HS-5 (cell line): Measurements from ENCODE around the gene GPC3.

ENCODE experiments used
- DNase-seq: peaks from one replicate; pipeline ENCODE4 v3.0.0-alpha.2; 2012; ENCODE audit warnings: low read depth

The GPC3 gene

GRCh38 chrX:133968109-133968508 lies 17.3 kb downstream of the GPC3 start:
- DNase-seq, result no peak

- DNase-seq, result no peak
These were observed 19.2 kb downstream of the GPC3 start for GRCh38 chrX:133966199-133966598.

- no peak for DNase-seq
These were observed 20.1 kb downstream of the GPC3 start for GRCh38 chrX:133965321-133965720.

- no peak for DNase-seq
These were observed 24.3 kb downstream of the GPC3 start for GRCh38 chrX:133961046-133961445.

- no peak for DNase-seq
These were observed 25.4 kb downstream of the GPC3 start for GRCh38 chrX:133959972-133960371.

DNA sequence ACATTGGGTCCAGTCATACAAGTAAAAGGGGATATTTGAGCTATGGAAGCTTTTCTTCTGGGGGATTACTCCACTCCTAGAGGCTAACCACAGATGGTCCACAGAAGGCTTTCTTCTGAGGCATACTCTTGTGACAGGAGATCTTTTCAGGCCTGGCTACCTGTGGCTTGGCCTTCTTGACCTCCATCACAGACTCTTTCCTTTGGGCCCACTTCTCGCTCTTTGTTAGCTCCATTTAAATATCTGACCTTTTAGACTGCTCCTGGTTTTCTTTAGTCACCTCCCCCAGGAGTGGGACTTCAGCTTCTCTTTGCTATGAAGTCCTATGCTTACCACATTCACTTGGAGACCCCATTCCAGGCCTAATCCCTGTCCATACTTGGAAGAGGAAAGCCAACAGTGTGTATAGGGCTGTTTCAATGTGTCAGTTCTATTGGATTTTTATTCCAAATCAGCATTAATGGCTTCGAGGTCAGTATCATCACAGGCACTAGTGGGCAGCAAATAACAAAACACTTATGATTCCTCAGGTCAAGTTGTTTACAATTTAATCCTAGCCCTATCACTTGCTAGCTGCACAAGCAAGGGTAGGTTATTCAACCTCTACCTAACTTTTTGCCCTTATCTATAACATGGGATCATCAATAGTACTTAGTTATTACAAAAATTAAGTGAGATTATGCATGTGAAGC lies 26.3 kb downstream of the GPC3 start:
- no peak for DNase-seq

DNA sequence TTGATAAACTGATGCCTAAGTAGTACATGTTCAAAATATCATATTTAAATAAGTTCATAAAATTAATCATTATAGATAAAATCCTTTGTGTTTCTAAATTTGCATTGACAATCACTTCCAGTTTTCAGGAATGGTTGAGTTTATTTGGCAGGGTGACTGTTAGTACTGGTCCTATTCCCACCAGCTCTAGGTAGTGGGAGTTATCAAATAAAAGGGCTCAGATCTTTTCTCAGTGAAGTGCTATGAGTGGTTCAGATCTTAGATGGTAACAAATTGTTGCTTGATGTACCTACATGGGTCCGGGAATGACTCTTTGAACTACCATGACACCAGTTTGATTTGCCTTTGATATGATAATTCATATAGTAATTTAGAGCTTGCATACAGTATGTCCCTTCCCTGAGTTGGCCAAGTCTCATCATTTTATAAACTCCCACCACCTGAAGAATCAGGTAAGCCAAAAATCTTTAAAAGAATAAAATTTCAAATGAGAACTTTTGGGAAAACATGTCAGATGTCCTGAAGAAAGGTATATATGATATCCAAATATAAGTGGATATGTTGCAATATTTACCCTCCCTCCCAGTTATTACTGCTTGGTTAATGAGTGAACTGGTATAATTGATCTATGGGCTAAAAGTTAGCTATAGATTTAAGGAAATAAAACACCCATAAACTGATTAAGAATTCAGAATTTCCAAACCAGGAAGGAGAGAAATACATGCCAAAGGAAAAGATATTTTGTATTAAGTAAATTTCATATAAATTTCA lies 28.6 kb downstream of the GPC3 start:
- DNase-seq, result no peak

- DNase-seq, result no peak
These were observed 31.5 kb downstream of the GPC3 start for GRCh38 chrX:133953785-133954355.

- DNase-seq, result no peak
These were observed 32.3 kb downstream of the GPC3 start for GRCh38 chrX:133953078-133953477.

DNA sequence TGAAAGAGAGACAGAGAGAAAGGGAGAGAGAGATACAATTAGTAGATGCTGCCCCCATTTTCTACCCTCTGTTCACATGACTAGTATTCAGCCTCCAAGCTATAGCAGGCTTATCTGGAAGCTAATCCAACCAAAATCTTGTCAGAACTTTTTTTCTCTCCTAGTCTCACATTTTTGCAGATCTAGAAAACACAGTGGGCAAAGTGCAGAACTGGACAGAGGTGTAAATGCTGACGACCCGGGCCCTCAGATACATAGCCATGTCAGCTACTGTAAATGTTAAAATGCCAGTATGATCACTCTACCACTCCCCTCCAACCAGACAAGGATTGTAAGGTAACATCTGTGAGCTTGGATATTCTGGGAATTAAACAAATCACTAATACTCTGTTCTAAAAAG lies 34.3 kb downstream of the GPC3 start:
- DNase-seq, result no peak

- no peak for DNase-seq
These were observed 35.2 kb downstream of the GPC3 start for GRCh38 chrX:133950214-133950613.

DNA sequence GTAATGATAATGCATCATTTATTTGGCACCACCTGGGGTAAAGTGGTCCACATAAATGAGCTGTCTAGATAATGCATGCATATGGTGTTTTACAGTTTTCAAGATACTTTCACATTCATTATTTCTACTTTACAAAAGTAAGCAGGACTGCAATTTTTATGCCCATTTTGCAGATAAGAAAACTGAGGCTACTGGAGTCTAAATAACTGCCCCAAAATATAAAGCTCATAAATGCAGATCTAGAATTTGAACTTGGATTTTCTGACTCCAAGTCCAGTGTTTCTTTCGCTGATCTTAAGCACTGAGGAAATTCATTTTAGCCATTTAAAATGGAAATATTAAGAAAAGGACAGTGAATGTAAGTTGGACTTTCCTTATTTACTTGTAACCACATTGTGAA lies 36.5 kb downstream of the GPC3 start:
- DNase-seq, result no peak

GRCh38 chrX:133947996-133948395 lies 37.4 kb downstream of the GPC3 start:
- no peak for DNase-seq

DNA sequence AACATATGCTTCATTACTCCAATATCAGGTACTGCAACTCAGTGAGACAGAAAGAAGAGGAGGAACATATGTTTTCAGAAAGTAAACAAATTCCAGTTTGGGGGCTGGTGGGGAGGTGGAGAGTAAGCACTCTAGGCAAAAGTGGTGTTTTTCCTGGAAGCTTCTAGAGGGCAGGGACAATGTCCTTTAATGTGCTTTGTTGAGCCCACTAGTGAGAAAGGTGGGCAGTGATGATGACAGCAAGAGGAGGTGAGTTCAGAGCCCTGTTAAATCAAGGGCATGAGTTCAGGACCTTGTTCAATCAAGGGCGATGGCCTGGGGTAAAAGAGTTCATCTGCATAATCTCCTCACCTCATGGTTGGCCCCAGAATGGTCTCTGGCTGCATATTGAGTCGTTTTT lies 38.4 kb downstream of the GPC3 start:
- no peak for DNase-seq

DNA sequence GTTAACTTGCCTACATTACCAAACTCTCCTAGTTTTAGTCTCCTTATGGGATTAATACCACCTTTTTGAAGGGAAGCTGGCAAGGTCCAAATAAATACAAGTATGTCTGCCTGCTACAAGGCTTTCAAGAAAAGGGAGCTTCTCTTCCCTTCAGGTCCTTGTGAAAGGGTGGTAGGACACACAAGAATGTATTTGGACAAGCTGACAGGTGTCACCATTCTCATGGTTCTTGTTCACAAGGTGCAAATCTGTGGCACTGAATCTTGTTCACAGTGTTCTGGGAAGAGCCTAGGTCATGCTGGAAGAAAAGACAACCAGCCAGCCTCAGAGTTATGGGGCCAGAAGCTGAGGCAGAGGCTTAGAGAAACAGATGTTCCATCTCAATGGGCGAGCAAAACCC lies 41.9 kb downstream of the GPC3 start:
- no peak for DNase-seq

GRCh38 chrX:133939655-133940302 lies 45.6 kb downstream of the GPC3 start:
- no peak for DNase-seq

DNA sequence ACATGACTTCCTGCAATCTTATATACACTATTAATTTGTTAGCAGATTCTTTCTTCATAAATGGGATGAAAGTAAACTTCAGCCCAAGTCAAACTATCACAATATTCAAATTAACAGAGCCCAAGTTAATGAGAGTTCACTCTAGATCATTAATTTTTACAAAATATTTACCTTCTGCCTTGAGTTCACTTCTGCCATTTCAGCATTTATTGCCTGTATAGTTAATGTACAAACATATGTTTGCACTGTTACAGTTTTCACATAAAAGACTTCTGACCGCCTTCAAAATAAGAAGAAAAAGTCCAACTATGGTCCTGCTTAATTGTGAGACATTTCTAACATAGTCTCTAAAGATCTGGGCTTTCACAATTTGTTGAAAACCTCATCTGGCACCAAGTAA lies 46.9 kb downstream of the GPC3 start:
- no peak for DNase-seq

- DNase-seq, result no peak
These were observed 48.4 kb downstream of the GPC3 start for GRCh38 chrX:133937022-133937421.

- no peak for DNase-seq
These were observed 50.3 kb downstream of the GPC3 start for GRCh38 chrX:133935076-133935475.

- no peak for DNase-seq
These were observed 52.1 kb downstream of the GPC3 start for GRCh38 chrX:133933316-133933715.

DNA sequence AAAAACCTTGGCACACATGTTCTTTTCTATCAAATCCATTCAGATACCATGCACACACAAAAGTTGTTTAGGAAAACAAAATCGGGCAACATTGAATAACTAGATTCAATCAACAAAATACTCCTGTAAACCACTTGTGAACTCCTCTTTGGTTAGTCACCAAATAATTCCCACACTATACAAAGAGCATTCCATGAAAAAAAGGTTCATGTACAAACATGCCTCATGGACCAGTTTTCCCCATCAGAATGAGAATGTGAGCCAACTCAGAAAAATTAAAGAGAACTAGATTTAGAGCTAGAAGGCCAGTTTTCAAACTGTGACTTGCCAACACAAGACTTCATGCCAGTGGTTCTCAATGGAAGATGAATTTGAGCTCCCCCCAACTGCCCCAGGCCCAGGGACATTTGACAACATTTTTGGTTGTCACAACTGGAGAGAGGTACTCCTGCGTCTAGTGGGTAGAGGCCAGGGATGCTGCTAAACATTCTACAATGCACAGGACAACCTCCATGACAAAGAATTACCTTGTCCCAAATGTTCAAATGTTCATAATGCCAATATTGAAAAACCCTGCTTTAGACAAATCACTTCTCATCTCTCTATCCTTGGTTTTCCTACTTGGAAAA lies 55.4 kb downstream of the GPC3 start:
- no peak for DNase-seq

- DNase-seq, result no peak
These were observed 57.0 kb downstream of the GPC3 start for GRCh38 chrX:133928365-133928764.
